Hepatic stellate cell (primary cell): Measurements from ENCODE around the gene RNF224.
A peak's percentile ranks its signal among the peaks of the same experiment; 100 is the strongest.

ENCODE experiments used
- DNase-seq: peaks from one replicate; pipeline ENCODE4 v3.0.0; 2011; ENCODE audit warnings: low spot score

The RNF224 gene

GRCh38 chr9:137273611-137274320 lies 46.5 kb downstream of the RNF224 start:
- no peak for DNase-seq

GRCh38 chr9:137275203-137275587 lies 47.9 kb downstream of the RNF224 start:
- DNase-seq = no peak

- DNase-seq = no peak
Measured at GRCh38 chr9:137275588-137276472, 48.5 kb downstream of the RNF224 start.

DNA sequence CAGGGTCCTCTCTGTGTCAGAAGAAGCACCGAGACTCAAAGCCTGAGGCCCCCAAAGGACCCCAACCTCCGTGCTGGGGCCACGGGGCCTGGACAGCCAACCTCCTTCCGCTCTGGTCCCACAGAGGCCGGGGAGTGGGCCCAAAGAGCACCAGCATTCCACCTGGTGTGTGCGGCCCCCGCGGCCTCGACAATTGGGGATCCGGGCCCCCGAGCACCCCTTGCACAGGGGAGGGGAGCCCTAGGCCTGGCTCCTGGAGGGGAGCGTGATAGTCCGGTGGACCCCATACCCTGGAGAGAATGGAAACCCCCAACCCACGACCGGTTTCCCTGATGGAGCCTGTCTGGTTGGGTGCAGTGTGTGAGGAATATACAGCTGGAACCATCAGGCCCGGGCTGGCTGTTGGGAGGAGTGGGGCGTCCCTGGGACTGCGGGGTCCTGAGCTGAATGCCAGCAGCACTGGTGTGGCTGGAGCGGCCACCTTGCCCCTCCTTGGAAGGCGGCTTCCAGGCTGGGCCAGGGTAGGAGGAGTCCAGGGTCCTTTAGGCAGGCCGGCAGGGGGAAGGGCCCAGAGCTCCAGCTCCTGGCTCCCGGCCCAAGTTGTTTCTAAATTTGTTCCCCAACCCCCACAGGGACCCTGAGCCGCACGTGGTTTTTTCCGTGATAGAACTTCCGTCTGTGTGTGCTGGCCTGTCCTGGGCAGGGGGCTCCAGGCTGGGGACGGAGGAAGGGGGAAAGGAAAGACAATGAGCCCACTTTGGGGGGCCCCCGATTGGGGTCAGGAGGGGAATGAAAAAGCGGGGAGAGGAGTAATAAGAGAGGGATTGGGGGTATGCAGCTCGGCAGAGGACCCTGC lies 49.4 kb downstream of the RNF224 start:
- DNase-seq = peak; percentile 85

DNA sequence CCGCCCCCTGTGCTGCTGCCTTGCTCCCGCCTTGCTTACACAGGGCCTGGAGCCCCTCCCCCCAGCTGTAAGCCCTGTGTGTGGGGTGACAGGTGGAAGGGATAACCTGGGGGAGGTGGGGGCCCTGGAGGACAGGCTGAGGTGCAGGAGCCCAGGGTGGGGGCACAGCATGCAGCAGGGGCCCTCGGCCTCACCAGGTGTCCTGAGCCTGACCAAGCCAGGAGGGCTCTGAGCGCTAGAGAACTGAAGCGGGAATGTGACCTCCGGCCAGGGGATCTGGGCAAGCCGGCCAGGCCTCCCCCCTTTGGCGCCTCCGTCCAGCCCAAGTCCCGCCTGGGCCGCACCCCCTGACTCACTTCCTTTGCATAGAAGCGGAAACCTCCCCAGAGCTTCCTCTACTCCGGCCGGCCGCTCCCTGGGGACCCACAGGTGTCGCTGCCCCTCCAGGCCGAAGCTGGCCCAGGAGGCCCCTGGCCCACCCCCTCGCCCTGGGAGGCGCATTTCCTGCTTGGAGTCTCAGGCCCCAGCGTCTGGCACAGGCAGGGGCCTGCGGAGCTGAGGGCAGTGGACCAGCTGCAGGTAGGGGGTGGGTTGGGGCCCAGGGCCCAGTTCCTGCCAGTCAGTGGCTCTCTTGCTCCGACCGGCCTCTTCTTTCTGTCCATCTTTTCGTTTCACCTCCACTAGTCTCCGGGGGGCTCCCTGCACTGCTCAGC lies 50.2 kb downstream of the RNF224 start, which contains the start of gene TOR4A:
TSS of gene TOR4A (plus strand) at position 398 of the 713 bp plus-strand sequence. CDS start 964 bp downstream, outside the sequence.
- DNase-seq = peak; percentile 94

- peak; percentile 48 for DNase-seq
Measured at GRCh38 chr9:137278061-137278701, 50.9 kb downstream of the RNF224 start.
